ENCODE measurements around the gene HMCN1.

HMCN1 gene

GRCh38 chr1:186044079-186044685 is 310.0 kb downstream of the HMCN1 start:
- no peak for DNase-seq

DNA sequence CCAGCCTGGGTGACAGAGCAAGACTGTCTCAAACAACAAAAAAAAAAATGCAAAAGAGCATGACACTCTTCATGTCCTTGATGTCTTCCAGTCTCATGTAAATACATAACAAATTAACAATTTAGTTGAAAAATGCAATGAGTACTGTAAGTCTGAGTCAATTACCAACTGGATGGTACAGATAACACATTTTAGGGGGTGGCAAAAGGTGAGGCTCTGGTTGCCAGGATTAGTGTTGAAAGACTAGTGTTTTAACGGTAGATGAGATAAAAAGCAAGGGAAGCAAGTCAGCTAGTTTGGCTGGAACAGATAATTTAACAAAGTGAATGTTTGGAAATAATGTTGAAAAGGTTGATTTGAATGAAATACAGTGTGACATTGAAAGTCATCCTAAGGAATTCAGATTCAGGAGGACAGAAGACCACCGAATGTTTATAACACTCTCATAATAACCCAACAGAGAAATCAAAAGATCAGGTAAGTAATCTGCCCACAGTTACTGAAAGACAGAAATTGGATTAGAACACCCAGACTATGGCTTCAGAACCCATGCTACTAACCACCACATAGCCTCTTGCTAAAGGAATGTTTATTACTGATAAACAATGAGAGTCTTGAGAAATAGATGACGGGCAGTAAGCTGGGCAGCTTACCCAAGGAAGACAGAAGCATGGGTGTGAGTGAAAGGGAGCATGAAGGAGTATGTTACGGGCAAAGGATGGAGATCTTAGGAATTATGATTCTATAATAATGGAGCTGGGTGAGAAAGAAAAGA is 312.4 kb downstream of the HMCN1 start:
- DNase-seq: no peak

- DNase-seq: no peak
These were observed 316.2 kb downstream of the HMCN1 start for GRCh38 chr1:186050360-186050759.

DNA sequence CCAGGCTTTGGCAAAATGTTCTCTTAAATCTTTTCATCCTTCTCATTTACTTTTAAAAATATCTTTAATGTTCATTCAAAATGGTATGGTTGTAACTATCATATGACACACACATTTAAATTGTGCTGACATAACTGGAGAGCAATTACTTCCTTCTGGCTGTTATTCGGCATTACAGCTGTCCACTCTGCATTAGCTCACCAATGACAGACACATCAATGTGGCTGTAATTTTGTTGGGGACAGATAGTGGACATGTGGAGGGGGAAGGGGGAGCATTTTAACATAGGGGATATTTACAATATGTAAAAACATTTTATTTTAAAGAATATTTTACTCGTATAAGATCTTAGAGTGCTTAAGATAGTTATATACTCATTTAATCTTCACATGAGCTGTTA is 319.8 kb downstream of the HMCN1 start:
- no peak for DNase-seq

DNA sequence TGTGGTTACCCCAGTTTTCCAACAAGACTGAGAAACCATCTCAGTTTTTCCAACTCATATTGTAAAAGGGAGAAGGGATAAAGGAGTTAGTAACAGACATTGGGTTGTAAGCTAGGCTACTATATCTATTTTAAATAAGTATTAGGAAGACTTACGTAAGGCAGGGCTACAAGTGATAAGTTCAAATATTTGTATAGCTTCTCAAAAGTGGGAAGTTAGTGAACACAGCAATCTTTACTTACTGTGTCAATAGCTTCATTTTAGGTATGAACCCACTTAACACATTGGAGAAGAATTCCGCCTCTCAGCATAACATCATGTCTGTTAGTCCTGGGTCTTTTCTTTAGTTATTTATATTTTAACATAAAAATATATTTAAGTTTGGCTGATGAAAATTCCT is 320.7 kb downstream of the HMCN1 start:
- DNase-seq: no peak

- DNase-seq: no peak
These were observed 321.7 kb downstream of the HMCN1 start for GRCh38 chr1:186055846-186056245.

DNA sequence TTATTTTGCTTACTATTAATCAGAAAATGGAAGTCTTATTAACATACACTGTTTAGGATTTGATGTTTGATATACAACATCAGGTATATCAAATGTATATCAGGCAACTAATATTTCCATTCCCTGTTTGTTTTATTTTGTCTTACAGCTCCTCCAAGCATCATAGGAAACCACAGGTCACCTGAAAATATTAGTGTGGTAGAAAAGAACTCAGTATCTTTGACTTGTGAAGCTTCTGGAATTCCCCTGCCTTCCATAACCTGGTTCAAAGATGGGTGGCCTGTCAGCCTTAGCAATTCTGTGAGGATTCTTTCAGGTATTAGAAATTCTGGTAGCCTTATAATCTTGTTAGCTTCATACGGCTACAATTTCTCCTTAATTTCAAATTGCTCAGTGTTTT is 322.9 kb downstream of the HMCN1 start:
- DNase-seq: no peak

DNA sequence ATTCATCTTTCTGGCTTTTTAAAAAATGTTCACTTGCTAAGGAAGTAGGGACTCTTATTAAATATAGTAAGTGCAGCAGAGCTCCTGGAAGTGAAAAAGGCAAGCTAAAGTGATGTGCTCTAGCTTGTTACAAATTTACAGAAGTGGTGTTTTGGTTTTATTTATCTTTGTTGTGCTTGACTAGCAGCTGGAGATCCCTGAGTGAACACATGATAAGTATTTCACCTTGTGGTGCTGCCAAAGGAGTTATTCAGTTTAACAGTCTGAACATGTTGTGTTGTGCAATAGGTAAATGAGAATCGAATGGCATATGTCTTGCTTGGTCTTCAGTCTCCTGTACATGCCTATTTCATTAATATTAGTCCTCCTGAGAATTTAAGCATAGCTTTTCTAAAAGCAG is 325.1 kb downstream of the HMCN1 start:
- DNase-seq: no peak

GRCh38 chr1:186059752-186060151 is 325.6 kb downstream of the HMCN1 start:
- no peak for DNase-seq

- no peak for DNase-seq
These were observed 326.0 kb downstream of the HMCN1 start for GRCh38 chr1:186060226-186060625.

GRCh38 chr1:186063091-186063657 is 329.0 kb downstream of the HMCN1 start:
- no peak for DNase-seq

GRCh38 chr1:186066411-186066810 is 332.2 kb downstream of the HMCN1 start:
- no peak for DNase-seq

DNA sequence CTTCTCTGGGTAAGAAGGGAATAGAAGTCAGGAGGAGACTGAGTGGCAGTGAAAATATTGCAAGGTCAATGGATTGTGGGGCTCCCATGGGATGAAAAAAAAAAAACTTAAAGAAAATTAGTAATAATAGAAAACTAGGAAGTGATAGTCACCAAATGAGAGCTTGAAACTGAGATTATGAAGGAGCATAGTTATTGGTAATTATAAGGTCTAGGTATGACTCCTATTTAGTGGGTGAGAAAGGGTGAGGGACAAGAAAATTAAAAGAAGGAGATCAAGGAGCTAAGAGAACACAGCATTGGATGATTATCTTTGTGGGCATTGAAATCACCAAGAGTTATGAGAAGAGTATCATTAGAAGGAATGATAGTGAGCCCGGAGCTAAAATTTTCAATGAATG is 339.5 kb downstream of the HMCN1 start:
- no peak for DNase-seq

DNA sequence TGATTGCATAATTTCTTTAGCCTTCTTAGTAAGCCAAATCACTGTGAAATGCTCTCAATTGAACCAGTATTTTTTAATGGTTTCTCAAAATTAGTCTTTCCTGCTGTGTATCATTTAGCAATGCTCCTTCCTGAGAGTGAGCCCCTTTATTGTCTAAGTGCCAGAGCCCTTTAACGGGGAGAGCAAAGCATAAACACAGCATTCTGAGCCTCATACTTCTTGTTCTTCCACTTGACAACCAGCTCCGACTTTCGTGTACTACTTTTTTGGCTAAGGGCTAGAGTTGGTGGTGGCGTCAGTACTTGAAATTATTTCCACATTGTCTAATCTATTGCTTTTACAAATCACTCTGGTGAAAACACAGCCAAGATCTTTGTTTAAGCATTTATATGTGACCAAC is 341.8 kb downstream of the HMCN1 start:
- no peak for DNase-seq

GRCh38 chr1:186078245-186078644 is 344.1 kb downstream of the HMCN1 start:
- DNase-seq: no peak

DNA sequence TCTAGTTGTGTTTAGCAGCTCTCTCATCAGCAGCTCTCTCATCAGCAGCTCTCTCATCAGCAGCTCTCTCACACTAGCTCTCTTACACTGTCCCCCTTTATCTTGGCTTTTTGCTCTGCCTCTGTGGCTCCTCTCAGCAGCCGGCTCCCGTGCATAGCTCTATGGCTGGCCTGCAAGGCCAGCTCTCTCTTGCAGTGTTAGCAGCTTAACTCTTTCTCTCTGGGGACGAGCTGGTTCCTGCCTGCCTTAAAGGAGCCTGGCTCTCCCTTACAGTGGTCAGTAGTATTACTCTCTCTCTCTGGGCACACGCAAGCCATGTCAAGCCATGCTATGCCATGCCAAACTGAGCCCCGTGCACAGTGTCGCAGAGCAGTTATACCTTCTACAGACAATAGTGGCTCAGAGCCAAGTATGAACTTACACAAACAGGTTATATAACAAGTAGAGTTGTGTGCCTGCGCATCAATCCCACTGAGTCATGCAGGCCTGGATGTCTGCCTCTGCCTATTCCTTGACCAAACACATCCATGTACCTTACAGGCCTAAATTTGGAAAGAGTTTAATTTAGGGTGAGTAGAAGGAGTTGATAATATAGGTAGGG is 345.0 kb downstream of the HMCN1 start:
- DNase-seq: no peak

- DNase-seq: no peak
These were observed 348.2 kb downstream of the HMCN1 start for GRCh38 chr1:186082235-186082937.

DNA sequence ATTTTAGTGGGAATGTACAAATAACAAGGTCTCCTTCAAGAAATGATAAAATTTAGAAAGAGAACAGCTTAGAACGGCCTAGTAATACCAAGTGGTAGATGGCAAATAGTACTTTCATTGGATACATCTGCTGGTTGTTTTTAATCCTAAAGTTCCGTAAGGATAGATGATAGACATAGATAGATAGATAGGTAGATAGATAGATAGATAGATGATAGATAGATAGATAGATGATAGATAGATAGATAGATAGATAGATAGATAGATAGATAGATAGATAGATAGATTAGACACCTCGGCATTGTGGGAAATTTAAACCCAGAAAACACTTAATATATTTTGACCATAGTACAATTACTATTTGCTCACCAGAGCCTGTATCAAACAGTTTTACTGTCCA is 352.4 kb downstream of the HMCN1 start:
- no peak for DNase-seq

GRCh38 chr1:186089940-186090339 is 355.7 kb downstream of the HMCN1 start:
- DNase-seq: no peak

GRCh38 chr1:186091222-186091720 is 357.1 kb downstream of the HMCN1 start:
- no peak for DNase-seq

DNA sequence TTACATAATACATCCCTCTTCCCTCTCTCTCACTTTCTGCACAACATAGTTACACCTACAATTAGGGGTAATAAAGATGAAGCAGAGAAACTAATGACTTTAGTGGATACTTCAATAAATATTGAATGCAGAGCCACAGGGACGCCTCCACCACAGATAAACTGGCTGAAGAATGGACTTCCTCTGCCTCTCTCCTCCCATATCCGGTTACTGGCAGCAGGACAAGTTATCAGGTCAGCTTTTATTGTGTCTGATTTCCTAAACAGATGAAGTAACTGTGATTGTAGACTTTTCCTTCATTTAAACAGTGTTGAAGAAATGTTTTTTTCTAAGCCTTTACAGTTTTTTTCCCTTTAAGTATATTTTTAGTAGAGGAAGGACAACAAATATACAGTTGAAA is 359.2 kb downstream of the HMCN1 start:
- no peak for DNase-seq

DNA sequence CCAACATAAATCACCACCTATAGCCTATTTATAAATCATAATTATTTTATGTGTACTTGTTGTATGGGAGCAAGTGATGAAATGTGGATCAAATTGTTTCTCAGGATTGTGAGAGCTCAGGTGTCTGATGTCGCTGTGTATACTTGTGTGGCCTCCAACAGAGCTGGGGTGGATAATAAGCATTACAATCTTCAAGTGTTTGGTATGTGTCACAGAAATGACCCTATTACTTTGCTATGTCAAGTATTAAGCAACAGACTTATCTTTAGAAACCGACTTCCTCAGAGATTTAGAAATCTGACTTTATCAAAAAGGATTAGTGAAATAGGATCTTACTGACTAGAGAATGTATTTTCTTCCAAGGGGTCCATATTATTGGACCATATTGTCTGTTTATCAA is 360.0 kb downstream of the HMCN1 start:
- no peak for DNase-seq
